MM.1S (cell line): ENCODE results near the gene TPM4.
"Not testable (repeated sequence)": the region's sequence is repeated elsewhere in the genome, so short reads cannot be mapped to it uniquely, and the experiment has no call there.

Experiments used
- EZH2 ChIP-seq: fragments of 300-600 bp; sonication (generic); optimal IDR thresholded peaks from 2 replicates; pipeline ENCODE3; 2017; ENCODE audit warnings: low read depth, mild to moderate bottlenecking, antibody characterized with exemption, low read length, mixed read lengths
- TF ChIP-seq, protein P1 (sequence below): fragments of 300-600 bp; sonication (generic); IDR thresholded peaks from 2 replicates; pipeline ENCODE4 v1.5.1; 2016; ENCODE audit warnings: antibody characterized with exemption, low read length, mixed read lengths

DNA sequence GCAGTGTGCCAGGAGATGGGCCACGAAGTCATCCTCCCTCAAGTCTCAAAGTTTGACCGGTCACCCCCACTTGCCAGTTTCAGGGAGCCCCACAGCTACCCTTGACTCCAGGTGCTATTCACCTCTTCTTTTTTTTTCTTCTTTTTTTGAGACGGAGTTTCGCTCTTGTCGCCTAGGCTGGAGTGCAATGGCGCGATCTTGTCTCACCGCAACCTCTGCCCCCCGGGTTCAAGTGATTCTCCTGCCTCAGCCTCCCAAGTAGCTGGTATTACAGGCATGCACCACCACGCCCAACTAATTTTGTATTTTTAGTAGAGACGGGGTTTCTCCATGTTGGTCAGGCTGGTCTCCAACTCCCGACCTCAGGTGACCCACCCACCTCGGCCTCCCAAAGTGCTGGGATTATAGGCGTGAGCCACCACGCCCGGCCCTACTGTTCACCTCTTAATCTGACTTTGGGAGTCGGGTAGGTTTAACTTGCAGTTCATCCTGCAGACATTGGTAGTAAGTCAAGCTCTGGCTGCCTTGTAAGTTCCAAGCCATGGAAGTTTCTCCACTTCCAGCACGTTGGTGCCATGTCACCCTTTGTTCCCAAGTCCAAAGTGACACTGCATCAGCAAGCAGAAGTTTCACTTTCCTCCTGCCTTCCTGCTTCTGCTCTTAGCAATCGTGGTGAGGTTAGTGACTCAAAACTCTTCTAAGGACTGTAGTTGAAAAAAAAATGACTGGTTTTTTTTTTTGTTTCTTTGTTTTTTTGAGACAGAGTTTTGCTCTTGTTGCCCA is 43.0 kb downstream of the TPM4 start:
- TF ChIP-seq, protein P1, sequence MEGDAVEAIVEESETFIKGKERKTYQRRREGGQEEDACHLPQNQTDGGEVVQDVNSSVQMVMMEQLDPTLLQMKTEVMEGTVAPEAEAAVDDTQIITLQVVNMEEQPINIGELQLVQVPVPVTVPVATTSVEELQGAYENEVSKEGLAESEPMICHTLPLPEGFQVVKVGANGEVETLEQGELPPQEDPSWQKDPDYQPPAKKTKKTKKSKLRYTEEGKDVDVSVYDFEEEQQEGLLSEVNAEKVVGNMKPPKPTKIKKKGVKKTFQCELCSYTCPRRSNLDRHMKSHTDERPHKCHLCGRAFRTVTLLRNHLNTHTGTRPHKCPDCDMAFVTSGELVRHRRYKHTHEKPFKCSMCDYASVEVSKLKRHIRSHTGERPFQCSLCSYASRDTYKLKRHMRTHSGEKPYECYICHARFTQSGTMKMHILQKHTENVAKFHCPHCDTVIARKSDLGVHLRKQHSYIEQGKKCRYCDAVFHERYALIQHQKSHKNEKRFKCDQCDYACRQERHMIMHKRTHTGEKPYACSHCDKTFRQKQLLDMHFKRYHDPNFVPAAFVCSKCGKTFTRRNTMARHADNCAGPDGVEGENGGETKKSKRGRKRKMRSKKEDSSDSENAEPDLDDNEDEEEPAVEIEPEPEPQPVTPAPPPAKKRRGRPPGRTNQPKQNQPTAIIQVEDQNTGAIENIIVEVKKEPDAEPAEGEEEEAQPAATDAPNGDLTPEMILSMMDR: not testable (repeated sequence)
- not testable (repeated sequence) for TF ChIP-seq EZH2
